GM12891 (cell line): ENCODE measurements around the gene CGB2.

Source experiments
- PAX5 ChIP-seq: IDR thresholded peaks from 2 replicates; pipeline ENCODE4 v1.6.1; 2011; ENCODE audit warnings: low read length, moderate library complexity, mild to moderate bottlenecking; ENCODE audit not compliant: insufficient read depth, severe bottlenecking
- POLR2A ChIP-seq: IDR thresholded peaks from 2 replicates; pipeline ENCODE4 v1.6.1; 2011; ENCODE audit warnings: low read depth, low read length, control low read depth
- POLR2AphosphoS5 ChIP-seq: IDR thresholded peaks from 2 replicates; pipeline ENCODE4 v1.6.1; 2011; ENCODE audit warnings: low read depth, low read length, control low read depth
- POU2F2 ChIP-seq: IDR thresholded peaks from 2 replicates; pipeline ENCODE4 v1.6.1; 2011; ENCODE audit warnings: low read depth, mild to moderate bottlenecking, control low read depth, low read length, moderate library complexity
- SPI1 ChIP-seq: IDR thresholded peaks from 2 replicates; pipeline ENCODE4 v1.6.1; 2011; ENCODE audit warnings: low read depth, low read length, control low read depth
- TAF1 ChIP-seq: IDR thresholded peaks from 2 replicates; pipeline ENCODE4 v1.6.1; 2011; ENCODE audit warnings: low read depth, low read length, control low read depth

DNA sequence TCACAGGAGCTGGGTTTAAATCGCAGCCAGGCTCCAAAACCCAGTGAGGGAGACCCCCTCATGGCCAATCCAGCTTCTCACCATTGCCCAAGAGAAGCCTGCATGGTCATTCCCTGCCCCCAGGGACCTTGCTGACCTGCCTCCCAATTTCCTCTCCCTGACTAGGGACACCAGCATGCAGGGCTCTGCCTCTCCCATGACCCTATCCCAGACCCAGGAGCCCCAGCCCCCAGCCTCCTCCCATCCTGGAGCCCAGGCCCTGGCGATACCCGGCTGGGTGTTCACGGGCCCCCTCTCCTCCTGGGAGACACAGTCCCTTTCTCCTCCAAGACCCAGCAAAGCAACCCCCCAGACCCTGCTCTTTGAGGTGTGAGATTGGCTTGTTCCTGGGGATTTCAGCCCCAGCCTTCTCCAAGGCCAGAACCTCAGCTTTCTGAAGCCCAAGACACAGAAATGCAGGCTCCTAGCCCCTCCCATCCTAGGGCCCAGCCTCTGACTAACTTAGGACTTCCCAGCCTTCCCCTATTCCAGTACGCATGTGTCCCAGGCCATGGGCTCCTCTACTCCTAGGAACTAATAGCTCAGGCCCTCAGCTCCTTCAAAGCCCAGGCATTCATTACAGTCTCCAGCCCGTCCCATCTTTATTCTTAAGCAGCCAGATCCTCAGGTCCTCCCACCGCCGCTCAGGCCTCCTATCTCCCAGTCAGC lies 39.7 kb upstream of the CGB2 start:
- TF ChIP-seq POLR2A (no peak), POLR2AphosphoS5 (no peak), PAX5 (no peak), TAF1 (no peak), SPI1 (0 out of 2 replicates have a peak, but pooled peaks have one; percentile 2), POU2F2 (no peak)
